Skeletal muscle satellite cell (primary cell): ENCODE results near the gene CP.
A peak's percentile ranks its signal among the peaks of the same experiment; 100 is the strongest.
"Not testable (repeated sequence)": the region's sequence is repeated elsewhere in the genome, so short reads cannot be mapped to it uniquely, and the experiment has no call there.

Source experiments
- H3K27me3 ChIP-seq: 2 replicates; pipeline ENCODE4 v1.7.0; 2013; ENCODE audit warnings: low read length; ENCODE audit not compliant: control insufficient read depth, insufficient read depth
- H3K36me3 ChIP-seq: 2 replicates; pipeline ENCODE4 v1.7.0; 2013; ENCODE audit warnings: mild to moderate bottlenecking, control low read depth, low read length; ENCODE audit not compliant: insufficient read depth
- H3K4me1 ChIP-seq: 2 replicates; pipeline ENCODE4 v1.7.0; 2013; ENCODE audit warnings: low read length; ENCODE audit not compliant: control insufficient read depth, insufficient read depth
- H3K4me2 ChIP-seq: 2 replicates; pipeline ENCODE4 v1.7.0; 2013; ENCODE audit warnings: mild to moderate bottlenecking, low read length
- H3K4me3 ChIP-seq: 2 replicates; pipeline ENCODE4 v1.7.0; 2013; ENCODE audit warnings: low read length
- H3K9ac ChIP-seq: 2 replicates; pipeline ENCODE4 v1.7.0; 2013; ENCODE audit warnings: mild to moderate bottlenecking, low read depth, low read length, moderate library complexity
- H3K9me3 ChIP-seq: replicated peaks from 2 replicates; pipeline ENCODE4 v1.7.0; 2013; ENCODE audit warnings: mild to moderate bottlenecking, control low read depth, low read length

Gene CP

DNA sequence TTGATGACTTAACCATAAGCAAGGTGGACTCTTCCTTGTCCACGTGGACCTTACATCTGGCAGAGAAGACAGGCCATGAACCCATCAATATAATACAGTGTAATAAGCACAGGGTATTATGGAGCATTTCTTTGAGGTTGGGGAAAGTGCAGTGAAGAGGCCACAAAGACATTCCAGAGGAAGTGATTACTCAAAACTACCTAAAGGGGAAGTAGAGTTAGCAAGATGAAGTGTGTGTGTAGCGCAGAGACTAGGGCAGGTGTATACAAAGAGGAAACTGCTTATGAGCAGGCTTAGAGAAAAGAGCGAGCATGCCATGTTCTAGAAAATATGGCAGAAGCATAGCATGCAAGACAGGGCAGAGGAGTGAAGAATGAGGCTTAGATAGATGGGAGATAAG lies 17.9 kb downstream of the CP start:
- Histone ChIP-seq H3K27me3 (no peaks in the 10 kb centered on the region), H3K4me1 (peaks cover 6% of the 10 kb centered on the region), H3K9me3 (no peaks in the 10 kb centered on the region), H3K4me2 (no peak overlapping the region), H3K4me3 (no peak overlapping the region), H3K36me3 (no peaks in the 10 kb centered on the region), H3K9ac (no peak overlapping the region)

- H3K4me3 ChIP-seq = no peak overlapping the region
Measured at GRCh38 chr3:149199474-149199873, 22.2 kb downstream of the CP start.

GRCh38 chr3:149198611-149199010 lies 23.0 kb downstream of the CP start:
- H3K36me3 ChIP-seq = no peaks in the 10 kb centered on the region
- no peaks in the 10 kb centered on the region for H3K27me3 ChIP-seq
- H3K4me2 ChIP-seq = no peak overlapping the region
- H3K4me3 ChIP-seq = no peak overlapping the region
- H3K9ac ChIP-seq = no peak overlapping the region
- peaks cover 11% of the 10 kb centered on the region for H3K4me1 ChIP-seq
- H3K9me3 ChIP-seq = no peaks in the 10 kb centered on the region

More at GRCh38 chr3:149199474-149199873, 22.2 kb downstream of the CP start:
- H3K9me3 ChIP-seq = no peaks in the 10 kb centered on the region
- no peaks in the 10 kb centered on the region for H3K27me3 ChIP-seq
- no peak overlapping the region for H3K4me2 ChIP-seq
- H3K9ac ChIP-seq = no peak overlapping the region
- H3K36me3 ChIP-seq = no peaks in the 10 kb centered on the region
- H3K4me1 ChIP-seq = peaks cover 11% of the 10 kb centered on the region

- H3K4me1 ChIP-seq = peaks cover 11% of the 10 kb centered on the region
- H3K9ac ChIP-seq = no peak overlapping the region
- H3K4me3 ChIP-seq = no peak overlapping the region
- H3K4me2 ChIP-seq = no peak overlapping the region
- no peaks in the 10 kb centered on the region for H3K9me3 ChIP-seq
- H3K36me3 ChIP-seq = no peaks in the 10 kb centered on the region
- H3K27me3 ChIP-seq = no peaks in the 10 kb centered on the region
Measured at GRCh38 chr3:149197669-149198068, 24.0 kb downstream of the CP start.

DNA sequence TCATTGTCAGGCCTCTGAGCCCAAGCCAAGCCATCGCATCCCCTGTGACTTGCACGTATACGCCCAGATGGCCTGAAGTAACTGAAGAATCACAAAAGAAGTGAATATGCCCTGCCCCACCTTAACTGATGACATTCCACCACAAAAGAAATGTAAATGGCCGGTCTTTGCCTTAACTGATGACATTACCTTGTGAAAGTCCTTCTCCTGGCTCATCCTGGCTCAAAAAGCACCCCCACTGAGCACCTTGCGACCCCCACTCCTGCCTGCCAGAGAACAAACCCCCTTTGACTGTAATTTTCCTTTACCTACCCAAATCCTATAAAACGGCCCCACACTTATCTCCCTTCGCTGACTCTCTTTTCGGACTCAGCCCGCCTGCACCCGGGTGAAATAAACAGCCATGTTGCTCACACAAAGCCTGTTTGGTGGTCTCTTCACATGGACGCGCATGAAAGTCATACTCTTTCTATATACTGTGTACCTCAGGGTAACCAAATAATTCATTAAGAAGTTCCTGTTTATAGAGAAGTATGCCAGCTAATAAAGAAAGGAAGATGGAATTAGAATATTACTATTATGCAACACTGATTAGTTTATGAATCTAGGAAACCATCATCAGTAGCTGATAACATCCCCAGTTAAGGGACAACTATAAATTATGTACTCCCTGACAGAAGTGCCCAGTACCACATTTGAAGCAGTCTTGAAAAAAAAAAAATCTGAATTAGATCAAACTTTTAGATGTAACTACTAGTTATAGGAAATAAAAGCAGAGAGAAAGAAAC lies 24.6 kb downstream of the CP start:
- peaks cover 11% of the 10 kb centered on the region for H3K4me1 ChIP-seq
- H3K4me2 ChIP-seq, H3K9me3 ChIP-seq, H3K36me3 ChIP-seq, H3K27me3 ChIP-seq, H3K4me3 ChIP-seq, H3K9ac ChIP-seq: not testable (repeated sequence)

DNA sequence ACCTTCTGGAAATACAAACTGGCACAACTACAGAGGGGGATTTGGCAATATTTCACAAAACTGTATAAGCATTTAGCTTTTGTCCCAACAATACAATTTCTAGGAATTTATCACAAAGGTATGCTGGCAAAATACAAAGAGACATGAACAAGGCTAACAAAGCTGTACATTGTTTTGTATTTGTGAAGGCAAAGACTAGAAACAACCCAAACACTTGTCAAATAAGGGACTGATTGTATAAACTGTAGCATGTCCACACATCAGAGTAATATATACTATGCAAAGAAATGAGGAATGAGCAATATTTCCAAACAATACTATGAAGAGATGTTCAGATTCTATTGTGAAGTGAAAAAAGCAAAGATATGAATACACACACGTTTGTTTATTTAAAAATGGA lies 26.4 kb downstream of the CP start:
- Histone ChIP-seq H3K36me3 (no peaks in the 10 kb centered on the region), H3K4me1 (peaks cover 11% of the 10 kb centered on the region), H3K27me3 (no peaks in the 10 kb centered on the region), H3K4me2 (no peak overlapping the region), H3K4me3 (no peak overlapping the region), H3K9me3 (no peaks in the 10 kb centered on the region), H3K9ac (no peak overlapping the region)

GRCh38 chr3:149188494-149188893 lies 33.1 kb downstream of the CP start:
- H3K4me3 ChIP-seq = no peak overlapping the region
- no peaks in the 10 kb centered on the region for H3K4me1 ChIP-seq
- no peak overlapping the region for H3K9ac ChIP-seq
- no peaks in the 10 kb centered on the region for H3K9me3 ChIP-seq
- no peaks in the 10 kb centered on the region for H3K36me3 ChIP-seq
- H3K27me3 ChIP-seq = no peaks in the 10 kb centered on the region
- no peak overlapping the region for H3K4me2 ChIP-seq

DNA sequence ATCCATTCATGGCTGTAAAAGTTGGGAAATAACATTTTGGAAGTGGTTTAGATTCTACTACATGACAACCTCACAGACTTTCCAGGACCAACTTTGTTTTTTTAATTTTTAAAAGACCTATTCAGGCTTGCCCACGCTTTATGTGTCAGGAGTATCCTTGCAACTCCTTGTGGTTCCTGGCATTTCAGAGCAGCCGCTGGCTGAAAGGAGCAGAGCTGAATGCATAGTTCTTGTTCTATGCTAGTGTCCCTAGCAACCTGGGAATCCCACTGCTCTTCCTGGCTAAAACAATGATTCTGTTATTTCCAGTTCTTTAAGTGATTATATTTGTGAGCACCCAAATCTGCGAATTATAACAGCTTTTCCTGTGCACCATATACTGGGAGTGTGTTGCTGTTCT lies 34.9 kb downstream of the CP start:
- H3K4me3 ChIP-seq = no peak overlapping the region
- no peaks in the 10 kb centered on the region for H3K9me3 ChIP-seq

DNA sequence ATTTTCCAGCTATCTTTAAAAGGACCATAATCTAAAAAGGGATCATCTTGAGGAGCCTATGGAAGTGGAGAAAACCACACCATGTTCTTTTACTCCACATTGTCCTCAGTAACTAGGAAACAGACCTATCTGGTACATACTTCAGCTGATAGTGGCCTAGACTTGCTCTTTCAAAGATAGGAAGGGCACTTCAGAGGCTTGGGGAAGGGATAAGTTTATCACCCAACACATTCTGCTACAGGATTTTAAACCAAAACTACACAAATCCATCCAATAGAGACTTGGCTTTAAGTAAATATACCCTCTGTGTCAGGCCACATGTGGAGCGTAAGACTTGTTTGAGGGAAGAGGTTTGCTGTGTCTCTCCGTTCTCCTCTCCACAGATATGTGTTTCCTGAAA lies 35.4 kb downstream of the CP start:
- Histone ChIP-seq H3K4me1 (no peaks in the 10 kb centered on the region), H3K9me3 (no peaks in the 10 kb centered on the region), H3K4me3 (no peak overlapping the region), H3K9ac (no peak overlapping the region), H3K4me2 (no peak overlapping the region), H3K27me3 (no peaks in the 10 kb centered on the region), H3K36me3 (no peaks in the 10 kb centered on the region)

More for the DNA sequence above, 34.9 kb downstream of the CP start:
- H3K9ac ChIP-seq = no peak overlapping the region
- H3K4me2 ChIP-seq = no peak overlapping the region
- H3K27me3 ChIP-seq = no peaks in the 10 kb centered on the region
- H3K36me3 ChIP-seq = no peaks in the 10 kb centered on the region
- no peaks in the 10 kb centered on the region for H3K4me1 ChIP-seq

GRCh38 chr3:149181182-149181581 lies 40.4 kb downstream of the CP start:
- Histone ChIP-seq H3K4me2 (no peak overlapping the region), H3K36me3 (peaks cover 6% of the 10 kb centered on the region), H3K9me3 (no peaks in the 10 kb centered on the region), H3K9ac (no peak overlapping the region), H3K27me3 (no peaks in the 10 kb centered on the region), H3K4me1 (peaks cover 26% of the 10 kb centered on the region), H3K4me3 (no peak overlapping the region)

GRCh38 chr3:149180057-149180573 lies 41.5 kb downstream of the CP start:
- Histone ChIP-seq H3K4me3 (no peak overlapping the region), H3K4me2 (peak overlapping the region; percentile 22), H3K4me1 (peaks cover 26% of the 10 kb centered on the region), H3K36me3 (peaks cover 6% of the 10 kb centered on the region), H3K27me3 (no peaks in the 10 kb centered on the region), H3K9me3 (no peaks in the 10 kb centered on the region), H3K9ac (peak overlapping the region; percentile 47)

- H3K9me3 ChIP-seq = no peaks in the 10 kb centered on the region
- peak overlapping the region; percentile 47 for H3K9ac ChIP-seq
- peaks cover 6% of the 10 kb centered on the region for H3K36me3 ChIP-seq
- H3K4me1 ChIP-seq = peaks cover 26% of the 10 kb centered on the region
- H3K27me3 ChIP-seq = no peaks in the 10 kb centered on the region
- no peak overlapping the region for H3K4me3 ChIP-seq
- H3K4me2 ChIP-seq = peak overlapping the region; percentile 7
Measured at GRCh38 chr3:149179220-149179619, 42.4 kb downstream of the CP start.
